Measurements from ENCODE around the gene STXBP5. TPM values are rescaled to one million over a fixed set of nuclear protein-coding genes. Genes with fewer than 3 reads are reported as not detected.
A peak's percentile ranks its signal among the peaks of the same experiment; 100 is the strongest.

The STXBP5 gene
- polyA plus RNA-seq, 2 of the 4 experiments (the other 2 are of a cell fraction), result 10.8 to 17.8 TPM

DNA sequence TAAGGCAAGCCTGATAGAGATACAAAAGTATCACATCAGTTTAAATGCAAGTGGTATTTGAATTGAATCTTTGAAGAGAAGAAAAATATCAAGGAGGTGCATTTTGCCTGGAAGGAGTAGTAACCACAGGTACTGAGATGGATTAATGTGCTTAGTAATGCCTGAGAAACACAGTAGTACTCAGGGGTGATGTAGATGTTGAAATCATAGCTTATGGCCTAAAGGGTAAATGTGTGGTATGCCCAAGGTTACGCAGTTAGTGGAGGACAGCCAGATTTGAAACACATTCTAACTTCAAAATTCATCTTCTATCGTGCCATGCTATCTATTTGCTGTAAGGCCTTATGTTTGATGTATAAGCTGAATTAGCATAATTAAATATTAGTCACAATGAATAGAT is 55.9 kb downstream of the STXBP5 start:
- TF ChIP-seq TP53 (CRISPR knock-in tag; IDR thresholded peaks at IDR 0.05), result no peak
- TF ChIP-seq POLR2AphosphoS2 (conservative IDR thresholded peaks at IDR 0.05; ENCODE audit: low read length), result no peak
- no peak for TF ChIP-seq JUN (IDR thresholded peaks at IDR 0.05)
- TF ChIP-seq HOXB5 (CRISPR knock-in tag; IDR thresholded peaks at IDR 0.05), result no peak
- TF ChIP-seq MYC (IDR thresholded peaks at IDR 0.05; ENCODE audit: borderline replicate concordance, low read length), result no peak
- TF ChIP-seq, protein P1, sequence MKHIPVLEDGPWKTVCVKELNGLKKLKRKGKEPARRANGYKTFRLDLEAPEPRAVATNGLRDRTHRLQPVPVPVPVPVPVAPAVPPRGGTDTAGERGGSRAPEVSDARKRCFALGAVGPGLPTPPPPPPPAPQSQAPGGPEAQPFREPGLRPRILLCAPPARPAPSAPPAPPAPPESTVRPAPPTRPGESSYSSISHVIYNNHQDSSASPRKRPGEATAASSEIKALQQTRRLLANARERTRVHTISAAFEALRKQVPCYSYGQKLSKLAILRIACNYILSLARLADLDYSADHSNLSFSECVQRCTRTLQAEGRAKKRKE (CRISPR knock-in tag; IDR thresholded peaks at IDR 0.05; ENCODE audit: low read depth), result no peak
- no peak overlapping the region for H3K4me2 ChIP-seq
- no peaks in the 10 kb centered on the region for H3K9me3 ChIP-seq
- ATAC-seq (no peak), FAIRE-seq (no peak), DNase-seq (ENCODE audit: low read depth in 1 of 2, low spot score in 1 of 2) (no peak)
- POLR2A ChIA-PET, result no interaction called here
- 89% methylated on average over 2 of the region's 2 CpGs for WGBS (ENCODE audit: missing lambda C conversion rate)
- CTCF ChIA-PET, result no interaction called here
- no peak overlapping the region for H3K27ac ChIP-seq
- H3K4me3 ChIP-seq, result no peak overlapping the region
- H3K4me1 ChIP-seq, result no peaks in the 10 kb centered on the region

DNA sequence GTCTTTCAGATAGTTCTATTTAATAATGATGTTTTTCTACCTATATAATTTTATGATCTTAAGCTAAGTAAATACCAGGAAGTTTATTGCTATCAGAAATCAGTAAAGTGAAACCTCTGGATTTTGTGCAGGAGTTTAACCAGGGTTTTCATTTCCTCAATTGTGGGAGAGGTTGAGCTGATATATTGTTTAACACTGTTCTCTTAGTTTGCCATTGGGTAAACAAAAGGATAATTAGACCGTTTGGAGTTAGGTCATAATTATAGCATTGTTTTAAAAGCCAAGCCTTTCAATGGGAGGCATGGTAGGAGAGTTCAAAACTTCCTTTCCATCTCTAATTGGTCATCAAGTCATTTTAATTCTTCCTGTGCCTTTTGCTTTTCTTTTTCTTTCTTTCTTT is 58.7 kb downstream of the STXBP5 start:
- 80% methylated on average over 1 of the region's 1 CpG for WGBS (ENCODE audit: missing lambda C conversion rate)
- TF ChIP-seq PHF8 (IDR thresholded peaks at IDR 0.05; ENCODE audit: borderline replicate concordance, low read depth) (no peak), MYC (IDR thresholded peaks at IDR 0.05; ENCODE audit: borderline replicate concordance, low read length) (no peak)
- POLR2A ChIA-PET, result no interaction called here
- FAIRE-seq (no peak), ATAC-seq (no peak), DNase-seq (ENCODE audit: low read depth in 1 of 2, low spot score in 1 of 2) (no peak)
- Histone ChIP-seq H3K4me1 (no peaks in the 10 kb centered on the region), H3K27ac (no peak overlapping the region), H3K4me3 (no peak overlapping the region), H3K9me3 (no peaks in the 10 kb centered on the region), H3K4me2 (no peak overlapping the region)
- CTCF ChIA-PET, result no interaction called here

DNA sequence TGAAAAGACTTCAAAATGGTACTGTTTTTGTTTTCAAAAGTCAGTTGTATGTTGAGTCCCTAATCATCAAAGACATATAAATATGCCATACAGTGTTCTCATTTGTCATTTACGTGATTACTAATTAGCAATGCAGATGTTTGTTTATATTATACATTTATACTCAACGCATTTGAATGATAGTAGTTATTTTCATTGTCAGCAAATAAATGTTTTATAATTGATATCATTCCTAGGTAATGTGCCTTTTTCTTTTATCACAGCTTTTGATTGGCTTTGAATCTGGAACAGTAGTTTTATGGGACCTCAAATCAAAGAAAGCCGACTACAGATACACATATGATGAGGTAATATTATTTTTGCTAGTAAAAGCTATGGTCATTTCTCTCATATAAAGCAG is 62.6 kb downstream of the STXBP5 start:
- FAIRE-seq (no peak), DNase-seq (ENCODE audit: low read depth in 1 of 2, low spot score in 1 of 2) (no peak), ATAC-seq (no peak)
- Histone ChIP-seq H3K4me3 (no peak overlapping the region), H3K9me3 (no peaks in the 10 kb centered on the region), H3K4me2 (no peak overlapping the region), H3K27ac (no peak overlapping the region), H3K4me1 (no peaks in the 10 kb centered on the region)
- 92% methylated on average over 3 of the region's 3 CpGs for WGBS (ENCODE audit: missing lambda C conversion rate)
- CTCF ChIA-PET, result no interaction called here
- POLR2A ChIA-PET, result no interaction called here
- peak; percentile 53 for TF ChIP-seq MAFK (IDR thresholded peaks at IDR 0.05; ENCODE audit: partially characterized antibody)
- no peak for TF ChIP-seq TP53 (CRISPR knock-in tag; IDR thresholded peaks at IDR 0.05)
- no peak for TF ChIP-seq RAD21 (conservative IDR thresholded peaks at IDR 0.05 in 1 of 2, IDR thresholded peaks at IDR 0.05 in 1 of 2)
- no peak for TF ChIP-seq CHD4 (IDR thresholded peaks at IDR 0.05; ENCODE audit: borderline replicate concordance)
- TF ChIP-seq, protein P1 (CRISPR knock-in tag; IDR thresholded peaks at IDR 0.05; ENCODE audit: low read depth), result no peak
- TF ChIP-seq JUN (IDR thresholded peaks at IDR 0.05), result no peak

DNA sequence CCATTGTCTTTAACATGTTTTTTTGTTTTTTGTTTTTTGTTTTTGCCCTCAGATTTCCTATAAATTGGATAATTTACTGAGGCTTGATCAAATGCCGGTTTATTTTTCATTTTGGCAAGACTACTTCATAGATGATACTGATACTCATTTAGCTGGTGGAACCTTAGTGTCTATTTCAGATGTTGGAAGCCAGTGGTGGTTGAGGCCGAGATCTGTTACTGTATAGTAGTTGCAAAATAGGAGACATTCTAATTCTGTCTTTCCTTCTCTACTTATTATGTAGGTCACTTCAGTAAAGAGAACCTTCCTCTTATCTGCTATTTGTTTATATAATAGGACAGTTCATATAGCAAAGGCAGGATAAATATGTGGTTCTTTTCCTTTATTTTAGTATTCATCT is 63.4 kb downstream of the STXBP5 start:
- Histone ChIP-seq H3K27ac (no peak overlapping the region), H3K4me2 (no peak overlapping the region), H3K9me3 (no peaks in the 10 kb centered on the region), H3K4me1 (no peaks in the 10 kb centered on the region), H3K4me3 (no peak overlapping the region)
- 91% methylated on average over 2 of the region's 2 CpGs for WGBS (ENCODE audit: missing lambda C conversion rate)
- CTCF ChIA-PET, result no interaction called here
- DNase-seq (ENCODE audit: low read depth in 1 of 2, low spot score in 1 of 2), result no peak
- FAIRE-seq, result no peak
- TF ChIP-seq FOSL2 (IDR thresholded peaks at IDR 0.05) (no peak), FOSL2 (CRISPR knock-in tag; IDR thresholded peaks at IDR 0.05) (no peak), CEBPB (IDR thresholded peaks at IDR 0.05) (no peak), RFX5 (IDR thresholded peaks at IDR 0.05) (no peak), POLR2AphosphoS2 (conservative IDR thresholded peaks at IDR 0.05; ENCODE audit: low read length) (no peak)
- TF ChIP-seq, protein P2, sequence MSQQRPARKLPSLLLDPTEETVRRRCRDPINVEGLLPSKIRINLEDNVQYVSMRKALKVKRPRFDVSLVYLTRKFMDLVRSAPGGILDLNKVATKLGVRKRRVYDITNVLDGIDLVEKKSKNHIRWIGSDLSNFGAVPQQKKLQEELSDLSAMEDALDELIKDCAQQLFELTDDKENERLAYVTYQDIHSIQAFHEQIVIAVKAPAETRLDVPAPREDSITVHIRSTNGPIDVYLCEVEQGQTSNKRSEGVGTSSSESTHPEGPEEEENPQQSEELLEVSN (IDR thresholded peaks at IDR 0.05; ENCODE audit: borderline replicate concordance, low read depth), result no peak
- no peak for ATAC-seq
- POLR2A ChIA-PET, result no interaction called here

DNA sequence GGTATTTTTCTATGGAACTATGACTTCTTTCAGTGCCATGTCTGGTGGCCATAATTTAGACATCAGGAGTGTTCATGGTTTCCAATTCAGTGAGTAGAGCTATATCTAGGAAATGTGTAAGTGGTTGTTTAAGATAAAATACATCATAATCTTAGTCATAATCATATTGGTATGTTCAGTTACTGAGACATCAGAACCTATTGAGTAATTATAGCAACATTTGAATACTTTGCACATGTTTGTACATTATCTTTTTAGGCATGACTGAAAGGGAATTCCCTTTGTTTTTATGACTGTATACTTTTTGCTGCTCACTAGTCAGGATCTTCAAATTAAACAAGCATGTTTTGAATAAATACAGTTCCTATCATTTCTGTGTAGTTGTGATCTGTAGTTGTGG is 64.0 kb downstream of the STXBP5 start:
- Histone ChIP-seq H3K4me3 (no peak overlapping the region), H3K27ac (no peak overlapping the region), H3K4me2 (no peak overlapping the region), H3K4me1 (no peaks in the 10 kb centered on the region), H3K9me3 (no peaks in the 10 kb centered on the region)
- FAIRE-seq (no peak), ATAC-seq (no peak), DNase-seq (ENCODE audit: low read depth in 1 of 2, low spot score in 1 of 2) (no peak)
- CTCF ChIA-PET, result no interaction called here
- POLR2A ChIA-PET, result no interaction called here
- TF ChIP-seq, protein P3, sequence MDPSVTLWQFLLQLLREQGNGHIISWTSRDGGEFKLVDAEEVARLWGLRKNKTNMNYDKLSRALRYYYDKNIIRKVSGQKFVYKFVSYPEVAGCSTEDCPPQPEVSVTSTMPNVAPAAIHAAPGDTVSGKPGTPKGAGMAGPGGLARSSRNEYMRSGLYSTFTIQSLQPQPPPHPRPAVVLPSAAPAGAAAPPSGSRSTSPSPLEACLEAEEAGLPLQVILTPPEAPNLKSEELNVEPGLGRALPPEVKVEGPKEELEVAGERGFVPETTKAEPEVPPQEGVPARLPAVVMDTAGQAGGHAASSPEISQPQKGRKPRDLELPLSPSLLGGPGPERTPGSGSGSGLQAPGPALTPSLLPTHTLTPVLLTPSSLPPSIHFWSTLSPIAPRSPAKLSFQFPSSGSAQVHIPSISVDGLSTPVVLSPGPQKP (IDR thresholded peaks at IDR 0.05; ENCODE audit: low read depth, low read length), result no peak
- no peak for TF ChIP-seq ZFP36 (IDR thresholded peaks at IDR 0.05; ENCODE audit: borderline replicate concordance, partially characterized antibody)
- TF ChIP-seq HOXB13 (CRISPR knock-in tag; IDR thresholded peaks at IDR 0.05; ENCODE audit: low read depth), result no peak
- no peak for TF ChIP-seq RNF2 (IDR thresholded peaks at IDR 0.05; ENCODE audit: borderline replicate concordance, low read depth)
- TF ChIP-seq, protein P4, sequence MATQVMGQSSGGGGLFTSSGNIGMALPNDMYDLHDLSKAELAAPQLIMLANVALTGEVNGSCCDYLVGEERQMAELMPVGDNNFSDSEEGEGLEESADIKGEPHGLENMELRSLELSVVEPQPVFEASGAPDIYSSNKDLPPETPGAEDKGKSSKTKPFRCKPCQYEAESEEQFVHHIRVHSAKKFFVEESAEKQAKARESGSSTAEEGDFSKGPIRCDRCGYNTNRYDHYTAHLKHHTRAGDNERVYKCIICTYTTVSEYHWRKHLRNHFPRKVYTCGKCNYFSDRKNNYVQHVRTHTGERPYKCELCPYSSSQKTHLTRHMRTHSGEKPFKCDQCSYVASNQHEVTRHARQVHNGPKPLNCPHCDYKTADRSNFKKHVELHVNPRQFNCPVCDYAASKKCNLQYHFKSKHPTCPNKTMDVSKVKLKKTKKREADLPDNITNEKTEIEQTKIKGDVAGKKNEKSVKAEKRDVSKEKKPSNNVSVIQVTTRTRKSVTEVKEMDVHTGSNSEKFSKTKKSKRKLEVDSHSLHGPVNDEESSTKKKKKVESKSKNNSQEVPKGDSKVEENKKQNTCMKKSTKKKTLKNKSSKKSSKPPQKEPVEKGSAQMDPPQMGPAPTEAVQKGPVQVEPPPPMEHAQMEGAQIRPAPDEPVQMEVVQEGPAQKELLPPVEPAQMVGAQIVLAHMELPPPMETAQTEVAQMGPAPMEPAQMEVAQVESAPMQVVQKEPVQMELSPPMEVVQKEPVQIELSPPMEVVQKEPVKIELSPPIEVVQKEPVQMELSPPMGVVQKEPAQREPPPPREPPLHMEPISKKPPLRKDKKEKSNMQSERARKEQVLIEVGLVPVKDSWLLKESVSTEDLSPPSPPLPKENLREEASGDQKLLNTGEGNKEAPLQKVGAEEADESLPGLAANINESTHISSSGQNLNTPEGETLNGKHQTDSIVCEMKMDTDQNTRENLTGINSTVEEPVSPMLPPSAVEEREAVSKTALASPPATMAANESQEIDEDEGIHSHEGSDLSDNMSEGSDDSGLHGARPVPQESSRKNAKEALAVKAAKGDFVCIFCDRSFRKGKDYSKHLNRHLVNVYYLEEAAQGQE (IDR thresholded peaks at IDR 0.05), result no peak

Data from A549 (cell line).